ENCODE results near the gene JMJD7.

Gene JMJD7

DNA sequence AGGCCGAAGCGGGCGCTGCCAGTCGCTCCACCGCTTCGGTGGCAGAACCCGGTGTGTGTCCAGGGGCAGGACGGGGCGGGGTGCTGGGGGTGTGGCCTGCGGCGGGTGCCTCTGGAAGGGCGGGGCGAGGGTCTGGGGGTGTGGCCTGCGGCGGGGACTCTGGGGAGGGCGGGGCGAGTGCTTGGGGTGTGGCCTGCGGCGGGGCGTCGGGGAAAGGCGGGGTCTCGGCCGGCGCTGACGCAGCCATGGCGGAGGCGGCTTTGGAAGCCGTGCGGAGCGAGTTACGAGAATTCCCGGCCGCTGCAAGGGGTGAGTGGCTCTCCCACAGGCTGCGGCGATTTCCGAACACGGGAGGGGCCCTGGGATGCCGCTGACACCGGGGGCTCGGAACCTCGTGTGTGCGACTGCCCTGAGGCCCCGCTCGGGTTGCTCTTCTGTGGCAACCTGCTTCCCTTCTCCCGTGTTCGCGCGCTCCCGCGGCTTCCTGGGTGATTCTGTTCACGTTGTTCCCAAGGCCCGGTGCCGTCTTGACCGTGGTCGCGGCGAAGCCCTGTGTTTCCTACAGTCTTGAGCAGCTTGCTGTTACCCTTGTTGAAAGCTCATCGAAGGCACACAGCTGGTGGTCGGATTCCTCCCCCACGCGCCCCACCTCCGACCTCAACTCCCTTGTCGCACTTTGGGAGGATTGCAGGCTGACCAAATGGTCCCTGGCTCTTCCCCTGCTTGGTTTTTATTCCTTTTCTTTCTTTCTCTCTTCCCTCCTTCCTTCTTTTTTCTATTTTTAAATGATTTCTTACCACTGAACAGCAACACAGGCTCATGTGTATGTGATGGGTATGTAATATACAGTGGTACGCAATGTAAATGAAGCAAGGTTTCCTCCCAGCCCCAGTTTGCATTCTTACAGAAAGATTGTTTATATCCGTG, at the start of gene JMJD7:
JMJD7 (plus strand) TSS at position 213 of the 927 bp plus-strand sequence; CDS start at position 246, 33 bp downstream.
- DNase-seq: peak; percentile 90 to 93

DNA sequence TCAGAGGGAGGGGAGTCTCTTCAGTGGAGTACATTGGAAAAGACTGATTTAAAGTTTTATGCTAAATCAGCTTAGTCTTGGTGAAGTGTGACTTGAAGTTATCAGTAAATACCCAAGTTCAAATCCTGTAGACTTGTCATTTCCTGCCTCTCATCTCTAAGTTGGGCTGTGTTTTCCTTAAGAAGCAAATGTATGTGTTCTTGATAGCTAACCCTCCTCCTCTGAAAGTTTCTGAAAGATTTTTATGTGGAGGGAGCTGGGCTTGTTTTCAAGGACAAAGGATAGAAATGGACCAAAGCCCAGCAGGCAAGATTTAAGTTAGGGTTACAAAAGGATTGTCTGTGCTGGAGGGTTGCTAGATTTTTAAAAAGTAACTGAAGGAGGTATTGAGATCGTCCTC, 49.4 kb upstream of the JMJD7 start:
- DNase-seq: no peak

DNA sequence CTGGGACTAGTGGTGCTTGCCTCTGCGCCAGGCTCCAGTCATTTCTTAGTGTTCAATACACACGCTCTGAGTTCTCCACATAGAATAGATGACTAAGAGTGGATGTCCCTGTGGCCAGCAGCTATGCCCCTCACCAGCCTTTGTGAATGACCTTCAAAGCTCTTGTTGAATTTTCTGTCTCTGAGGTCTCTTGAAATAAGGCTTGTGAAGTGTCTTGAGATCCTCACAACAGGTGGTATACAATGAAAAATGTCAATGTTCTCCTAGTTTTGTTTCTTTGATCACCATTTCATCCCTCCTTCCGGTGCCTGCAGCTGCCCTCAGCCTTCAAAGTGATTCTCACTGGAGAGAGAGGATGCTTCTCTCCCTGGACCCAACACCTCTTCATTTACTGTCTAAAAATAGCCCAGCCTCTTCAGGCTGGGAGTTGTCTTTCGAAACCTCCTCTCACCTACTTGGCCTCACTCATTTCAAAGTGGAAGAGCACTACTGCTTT, 48.2 kb upstream of the JMJD7 start:
- no peak for DNase-seq

DNA sequence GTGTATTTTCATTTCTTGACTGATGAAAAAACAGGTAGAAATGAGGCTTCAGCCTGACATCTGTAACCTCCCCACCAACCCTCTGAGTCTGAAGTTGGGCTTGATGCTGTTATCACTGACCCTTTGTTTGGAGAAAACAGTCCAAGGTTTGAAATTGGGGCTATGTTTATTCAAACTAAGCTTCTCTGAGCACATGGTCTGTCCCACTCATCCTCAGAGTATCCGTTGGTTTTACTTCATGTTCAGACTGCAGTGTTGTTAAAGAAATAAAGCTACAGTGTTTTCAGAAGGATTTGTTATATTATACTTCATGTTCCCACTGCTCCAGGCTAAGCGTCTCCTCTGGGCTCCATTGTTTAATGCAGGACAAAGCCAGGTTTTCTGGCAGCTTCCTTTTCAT, 47.6 kb upstream of the JMJD7 start:
- no peak for DNase-seq

DNA sequence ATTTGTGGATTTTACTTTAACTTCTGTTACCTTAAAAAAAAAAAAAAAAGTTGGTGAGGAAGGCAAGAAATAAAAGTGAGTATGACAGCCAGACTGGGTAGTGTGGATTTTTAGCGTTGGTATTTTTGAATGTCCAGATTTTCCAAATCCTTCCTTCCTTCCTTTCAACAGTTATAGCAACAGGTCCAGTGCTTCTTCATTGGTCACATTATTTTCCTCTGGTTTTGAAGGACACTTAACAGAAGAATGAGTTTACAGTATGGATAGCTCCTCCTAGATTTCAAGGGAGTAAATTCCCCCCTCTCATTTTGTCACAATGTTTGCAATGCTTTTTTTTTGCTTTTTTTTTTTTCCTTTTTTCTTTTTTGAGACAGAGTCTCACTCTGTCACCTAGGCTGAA, 47.2 kb upstream of the JMJD7 start:
- DNase-seq: no peak

DNA sequence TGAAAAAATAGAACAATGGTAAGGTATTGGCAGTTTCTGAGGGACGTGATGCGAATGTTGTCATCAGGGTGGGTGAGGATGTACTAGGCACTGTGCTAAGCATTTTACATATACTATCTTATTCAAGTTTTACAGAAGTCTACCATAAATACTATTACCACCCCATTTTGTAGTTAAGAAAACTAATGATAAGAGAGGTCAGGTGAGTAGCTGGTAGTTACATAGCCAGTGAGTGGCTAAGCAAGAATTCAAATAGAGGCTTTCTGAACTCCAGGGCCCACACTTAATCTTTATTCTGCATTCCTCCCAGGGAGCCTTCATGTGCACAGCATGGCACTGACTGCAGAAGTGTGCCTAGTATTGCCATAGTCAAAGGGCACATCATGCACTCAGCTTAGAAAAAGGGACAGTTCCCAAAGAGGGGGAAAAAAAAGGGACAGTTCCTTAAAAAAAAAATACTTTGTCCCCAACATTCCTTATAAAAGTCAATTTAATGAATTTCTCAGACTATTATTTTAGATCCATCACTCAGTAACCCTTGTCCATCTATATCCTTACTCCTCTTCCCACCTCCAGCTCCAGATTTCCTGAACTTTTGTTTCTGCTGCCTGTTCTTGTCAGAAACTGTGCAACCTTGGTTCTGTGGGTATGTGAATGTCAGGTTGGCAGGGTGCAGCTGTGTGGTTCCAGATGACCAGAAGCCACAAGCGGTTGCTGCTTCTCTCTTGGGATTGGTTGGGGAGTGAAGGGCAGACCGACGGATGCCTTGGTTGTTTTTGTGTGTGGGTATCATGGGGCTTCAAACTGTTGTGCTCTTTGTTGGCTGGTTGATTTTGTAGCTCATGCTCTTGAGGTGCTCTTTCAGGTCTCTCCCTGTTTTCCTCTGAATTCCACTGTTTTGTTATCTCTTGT, 45.3 kb upstream of the JMJD7 start:
- DNase-seq: no peak

DNA sequence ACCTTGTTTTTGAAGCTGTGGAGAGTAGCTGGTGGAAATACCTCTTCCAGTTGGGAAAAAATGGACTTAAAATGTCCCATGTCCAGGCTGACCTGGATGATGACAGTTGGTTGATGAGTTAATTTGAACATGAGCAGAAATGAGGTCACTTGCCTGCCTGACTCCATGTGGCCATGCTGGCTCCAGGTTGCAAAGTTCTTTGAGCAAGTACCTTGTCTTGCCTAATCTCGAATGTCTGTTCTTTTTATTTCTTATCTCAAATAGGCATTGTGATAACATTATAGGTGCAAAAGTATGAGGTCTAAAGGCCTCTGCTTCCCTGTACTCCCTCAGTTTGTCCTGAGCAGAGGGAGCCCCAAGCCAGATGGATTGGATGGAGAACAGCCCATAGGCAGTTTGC, 44.6 kb upstream of the JMJD7 start:
- no peak for DNase-seq

DNA sequence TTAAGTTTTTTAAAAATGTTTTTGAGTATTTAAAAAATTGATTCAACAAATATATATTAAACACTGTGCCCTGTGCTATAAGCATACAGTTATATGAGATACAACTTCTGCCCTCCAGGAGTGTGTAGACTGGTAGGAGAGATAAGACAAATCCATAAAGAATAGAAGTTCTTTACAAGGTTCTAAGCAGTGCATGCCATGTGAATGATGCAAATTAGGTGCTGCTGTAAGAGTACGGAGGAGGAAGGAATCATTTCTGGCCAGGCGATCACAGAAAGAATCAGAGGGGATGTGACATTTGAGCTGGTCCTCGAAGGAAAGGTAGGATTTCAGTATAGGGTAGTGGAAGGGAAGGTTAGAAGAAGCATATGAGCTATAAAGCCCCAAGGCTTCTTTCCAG, 39.6 kb upstream of the JMJD7 start:
- no peak for DNase-seq

DNA sequence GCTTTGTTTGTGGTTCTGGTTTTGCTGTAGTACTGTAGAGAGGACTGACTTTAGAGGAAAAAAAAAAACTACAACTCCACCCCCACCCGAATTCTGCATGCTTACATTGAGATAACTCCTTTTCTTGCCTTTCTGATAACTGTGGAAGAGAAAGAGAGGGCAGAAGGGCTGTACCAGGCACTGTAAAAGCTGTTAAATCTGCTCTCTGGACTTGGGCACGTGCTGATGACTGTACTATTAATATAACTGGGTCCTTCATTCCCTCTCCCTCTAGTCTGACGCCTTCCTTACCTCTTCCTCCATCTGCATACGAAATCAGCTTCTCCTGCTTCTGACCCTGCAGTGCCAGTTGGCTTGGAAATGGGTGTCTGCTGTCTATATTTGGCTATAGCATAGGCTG, 38.7 kb upstream of the JMJD7 start:
- DNase-seq: no peak

DNA sequence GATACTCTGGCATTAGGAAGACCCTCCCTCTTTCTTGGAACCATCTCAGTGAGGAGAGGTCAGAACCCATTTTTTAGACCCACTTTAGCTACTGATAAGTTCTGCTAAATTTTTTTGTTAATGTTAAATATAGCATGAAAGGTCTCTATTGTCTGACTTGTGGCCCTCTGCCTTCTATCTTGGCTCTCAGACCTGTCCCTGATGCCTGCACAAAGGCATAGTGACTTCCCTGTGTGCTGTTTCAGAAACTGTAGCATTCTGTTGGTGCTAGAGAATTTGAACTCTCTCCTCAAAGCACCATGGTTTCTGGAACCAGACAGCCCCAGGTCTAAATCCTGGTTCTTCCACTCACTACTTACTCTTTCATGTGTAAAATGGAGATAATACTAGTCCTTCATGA, 38.2 kb upstream of the JMJD7 start:
- DNase-seq: no peak

DNA sequence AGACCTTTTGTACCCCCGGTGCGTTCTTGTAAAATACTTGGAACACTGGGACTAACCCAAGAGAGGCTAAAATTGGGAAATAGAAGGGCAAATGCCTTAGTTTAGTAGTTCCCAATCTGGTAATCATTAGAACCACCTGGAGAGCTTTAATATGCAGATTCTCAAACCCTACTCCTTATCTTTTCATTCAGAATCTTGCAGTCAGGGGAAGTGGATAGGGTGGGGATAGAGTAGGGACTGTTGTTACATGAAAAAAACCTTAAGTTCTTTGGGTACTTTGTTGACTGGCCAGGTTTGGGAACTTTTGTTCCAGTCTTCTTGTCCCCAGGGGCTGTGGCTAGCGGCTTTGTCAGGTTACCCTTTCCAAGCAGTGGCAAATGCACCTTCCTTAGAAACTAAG, 37.7 kb upstream of the JMJD7 start:
- DNase-seq: no peak

DNA sequence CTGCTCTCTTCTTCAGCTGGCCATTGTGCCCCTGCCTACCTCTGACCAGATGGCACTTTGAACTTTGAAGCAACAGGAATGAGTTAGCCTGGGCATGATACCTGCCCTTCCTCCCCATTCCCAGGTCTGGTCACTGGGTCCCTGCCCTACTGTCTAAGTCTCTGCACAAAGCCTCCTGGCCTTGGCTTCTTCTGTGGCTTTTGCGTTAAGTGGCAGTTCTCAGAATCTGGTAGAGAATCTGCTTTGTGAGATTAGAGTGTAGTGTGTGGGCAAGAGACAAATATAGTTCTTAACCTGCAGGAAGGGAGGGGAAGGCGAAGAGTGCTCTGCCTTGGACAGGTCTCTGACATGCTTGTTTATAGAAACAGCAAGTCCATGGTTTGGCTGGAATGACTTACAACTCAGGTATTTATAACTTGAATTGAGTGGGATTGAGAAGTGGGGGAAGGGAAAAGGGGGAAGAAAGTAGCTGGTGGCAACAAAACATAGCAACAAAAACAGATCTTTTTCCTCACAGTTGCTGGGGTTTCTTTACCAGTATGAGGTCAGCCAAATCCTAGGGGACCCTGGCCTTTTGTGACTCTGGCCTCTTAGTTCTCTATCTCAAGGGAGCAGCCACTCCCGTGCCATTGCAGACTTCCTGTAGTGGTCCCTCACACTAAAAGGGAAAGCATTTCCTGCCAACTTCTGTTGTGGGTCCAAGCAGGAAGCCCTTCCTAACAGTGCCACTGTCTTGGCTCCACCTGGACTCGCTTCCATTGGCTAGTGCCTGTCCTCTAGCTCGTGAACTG, 36.9 kb upstream of the JMJD7 start:
- no peak for DNase-seq

DNA sequence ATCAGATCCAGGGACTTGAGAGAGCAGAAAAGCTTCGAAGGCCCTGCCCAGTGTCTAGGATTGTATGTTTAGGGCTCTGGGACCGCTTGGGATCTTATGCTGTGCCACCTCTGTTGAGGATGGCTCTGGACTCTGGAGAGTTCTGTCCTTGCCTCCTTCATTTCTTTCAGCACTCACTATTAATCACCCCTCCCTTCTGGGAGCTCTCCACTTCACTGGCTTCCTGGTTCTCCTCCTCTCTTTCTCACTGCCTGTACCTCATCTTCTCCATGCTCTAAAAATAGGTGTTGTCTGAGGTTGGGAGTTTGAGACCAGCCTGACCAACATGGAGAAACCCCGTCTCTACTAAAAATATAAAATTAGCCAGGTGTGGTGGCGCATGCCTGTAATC, 36.4 kb upstream of the JMJD7 start:
- no peak for DNase-seq

DNA sequence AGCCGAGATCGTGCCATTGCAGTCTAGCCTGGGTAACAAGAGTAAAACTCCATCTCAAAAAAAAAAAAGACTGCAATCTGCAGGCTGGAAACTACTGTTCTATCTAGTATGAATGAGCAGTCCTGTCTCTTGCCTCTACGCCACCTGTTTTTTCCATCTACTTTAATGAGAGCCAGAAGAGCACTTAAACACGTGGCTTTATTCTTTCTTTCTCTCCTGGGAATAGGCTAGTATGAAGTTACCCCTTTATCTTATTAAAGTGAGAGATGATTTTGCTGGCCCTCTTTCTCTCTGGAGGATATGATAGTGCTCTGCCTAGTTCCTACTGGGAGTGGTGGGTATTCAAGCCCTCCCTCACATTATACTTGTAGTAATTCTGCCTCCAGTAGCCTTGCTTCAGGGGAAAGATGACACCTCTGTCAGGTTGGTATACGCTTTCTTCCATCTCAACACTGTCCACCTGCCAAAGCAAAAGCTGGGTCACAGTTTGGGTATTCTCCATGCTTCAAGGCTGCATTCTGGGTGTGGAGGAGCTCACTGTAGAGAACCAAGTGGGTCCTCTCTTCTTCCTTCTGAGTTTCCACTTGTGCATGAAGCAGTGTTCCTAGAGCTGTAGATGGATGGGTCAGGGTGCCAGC, 35.8 kb upstream of the JMJD7 start:
- no peak for DNase-seq

DNA sequence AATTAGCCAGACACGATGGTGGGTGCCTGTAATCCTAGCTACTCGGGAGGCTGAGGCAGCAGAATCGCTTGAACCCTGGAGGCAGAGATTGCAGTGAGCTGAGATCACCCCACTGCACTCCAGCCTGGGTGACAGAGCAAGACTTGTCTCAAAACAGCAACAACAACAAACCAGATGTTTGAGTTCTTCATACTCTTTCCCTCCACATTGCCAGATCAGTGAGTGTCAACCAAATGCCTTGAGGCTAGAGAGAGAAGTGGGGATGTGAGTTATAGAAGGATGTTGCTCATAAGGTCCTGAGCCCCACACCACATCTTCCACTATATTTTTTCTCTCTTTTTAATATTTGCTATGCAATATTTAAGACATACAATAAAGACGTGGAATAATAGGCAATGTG, 33.8 kb upstream of the JMJD7 start:
- no peak for DNase-seq

DNA sequence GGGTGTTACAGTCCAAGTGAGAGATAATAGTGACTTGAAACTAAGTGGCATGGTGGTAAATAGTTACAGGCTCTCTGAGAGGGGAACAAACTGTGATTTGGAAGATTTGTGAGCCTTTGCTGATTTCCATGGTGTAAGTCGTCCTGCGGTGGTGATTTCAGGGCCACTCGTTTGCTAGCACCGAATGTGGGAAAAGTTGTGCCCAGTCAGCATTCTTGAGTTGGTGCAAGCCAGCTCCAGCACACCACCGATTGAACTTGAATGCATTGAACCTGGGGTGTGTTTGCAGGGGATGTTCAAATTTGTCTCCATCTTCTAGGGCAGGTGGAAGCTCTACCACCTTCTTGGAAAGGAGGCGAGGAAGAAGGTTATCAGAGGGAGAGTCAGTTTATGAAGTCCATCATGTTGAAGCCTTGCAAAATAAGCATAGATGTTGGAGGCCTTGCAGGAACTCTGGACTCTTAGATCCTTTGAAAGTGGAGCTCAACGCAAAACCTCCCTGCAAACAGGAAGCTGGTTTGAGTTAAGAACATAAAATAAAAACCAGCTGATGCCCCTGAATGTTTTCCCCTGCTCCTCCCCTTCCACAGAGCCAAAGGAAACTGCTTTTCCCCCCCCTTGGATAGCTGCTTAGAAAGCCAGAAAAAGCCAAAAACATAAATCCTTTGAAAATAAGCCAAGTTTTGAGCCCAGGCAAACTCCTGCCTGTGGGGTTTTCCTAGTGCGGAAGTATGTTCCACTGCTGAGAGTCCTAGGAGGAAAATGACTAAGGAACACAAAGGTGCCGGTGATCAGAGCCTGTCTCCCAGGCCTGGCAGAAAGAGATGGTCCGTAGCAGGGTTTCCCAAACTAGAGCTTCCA, 31.7 kb upstream of the JMJD7 start:
- no peak for DNase-seq

DNA sequence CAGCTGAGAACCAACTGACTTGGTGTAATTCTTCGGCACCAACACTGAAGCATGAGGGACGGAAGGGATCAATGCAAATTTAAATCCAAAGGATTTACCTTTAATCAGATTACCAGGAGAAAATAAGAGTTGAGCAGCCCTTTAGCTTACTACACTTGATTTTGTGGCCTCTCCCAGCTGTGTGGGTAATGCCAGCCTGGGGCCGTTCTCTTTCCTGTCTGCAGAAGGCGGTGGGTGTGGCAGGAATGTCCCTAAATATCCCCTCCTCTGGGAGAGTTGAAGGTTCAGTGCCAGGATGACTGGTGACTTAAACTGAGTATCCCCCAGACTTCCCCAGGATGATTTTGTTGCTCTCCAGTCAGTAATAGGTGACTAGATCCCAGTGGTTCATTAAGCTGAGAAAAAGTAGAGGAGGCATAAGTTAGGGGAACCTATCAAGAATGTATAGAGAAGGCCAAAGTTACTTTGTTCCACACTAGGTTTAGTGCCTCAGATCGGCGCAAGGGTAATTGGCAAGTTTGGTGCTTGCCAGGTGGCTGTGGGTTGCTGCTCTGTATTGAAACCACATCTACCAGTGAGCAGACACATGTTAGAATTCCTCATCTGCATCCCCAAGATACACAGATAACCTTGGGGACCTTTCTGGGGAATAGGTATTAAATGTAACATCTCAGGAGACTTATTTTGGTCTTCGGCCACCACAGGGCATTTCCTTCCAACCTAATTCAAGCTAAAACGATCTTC, 30.5 kb upstream of the JMJD7 start:
- no peak for DNase-seq

DNA sequence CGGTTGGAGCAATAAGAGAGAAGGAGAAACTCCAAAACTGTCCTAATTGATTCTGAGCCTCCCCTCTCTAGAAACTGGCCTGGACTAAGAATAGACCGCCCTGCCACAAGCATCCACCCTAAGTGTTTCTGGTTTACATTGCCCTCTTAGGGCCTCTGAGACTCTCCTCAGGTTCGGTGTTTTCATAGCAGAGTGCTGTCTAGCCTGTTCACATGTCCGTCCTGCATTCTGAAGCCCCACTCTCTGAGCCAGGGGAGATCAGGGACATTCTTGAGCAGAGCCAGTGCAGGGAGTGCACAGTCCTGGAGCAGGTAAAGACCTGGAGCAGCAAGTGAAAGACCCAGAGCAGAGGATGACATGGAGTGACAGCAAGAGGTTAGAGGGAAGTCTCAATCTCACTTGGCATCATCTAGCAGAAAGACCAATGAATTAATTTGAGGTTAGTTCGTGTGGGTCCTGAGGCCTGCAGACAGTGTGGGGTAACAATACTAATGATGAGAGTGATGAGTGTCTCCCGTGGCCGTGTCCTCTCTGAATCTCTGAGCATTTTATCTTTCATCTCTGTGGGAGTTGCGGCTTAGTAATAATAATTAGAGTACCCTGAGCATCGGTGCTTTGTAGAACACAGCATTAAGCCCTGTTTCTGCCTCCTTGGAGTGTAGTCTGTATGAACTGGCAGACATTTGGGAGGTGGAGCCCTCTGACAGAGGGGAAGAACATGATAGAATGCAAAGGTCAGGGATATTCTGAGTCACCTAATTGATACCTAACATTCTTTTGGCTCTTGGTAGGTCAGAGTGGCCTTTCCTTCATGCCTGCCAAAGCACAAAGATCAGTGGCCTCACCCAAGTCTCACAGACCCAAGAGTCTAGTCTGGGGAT, 29.0 kb upstream of the JMJD7 start:
- DNase-seq: no peak

DNA sequence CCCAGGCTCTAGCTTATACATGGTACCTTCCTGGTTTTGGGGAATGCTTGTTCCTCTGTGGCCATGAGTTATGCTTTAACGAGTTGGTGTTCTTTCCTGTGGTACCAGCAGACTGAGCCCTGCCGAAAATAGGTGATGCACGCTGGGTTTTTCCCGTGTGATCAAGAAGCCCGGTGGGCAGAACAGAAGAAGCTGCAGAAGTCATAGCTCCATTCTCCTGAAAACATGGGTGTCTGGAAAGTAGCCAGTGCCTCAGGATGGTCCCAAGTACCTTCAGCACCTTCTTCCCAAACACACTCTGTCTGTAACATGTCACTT, 28.4 kb upstream of the JMJD7 start:
- DNase-seq: no peak

DNA sequence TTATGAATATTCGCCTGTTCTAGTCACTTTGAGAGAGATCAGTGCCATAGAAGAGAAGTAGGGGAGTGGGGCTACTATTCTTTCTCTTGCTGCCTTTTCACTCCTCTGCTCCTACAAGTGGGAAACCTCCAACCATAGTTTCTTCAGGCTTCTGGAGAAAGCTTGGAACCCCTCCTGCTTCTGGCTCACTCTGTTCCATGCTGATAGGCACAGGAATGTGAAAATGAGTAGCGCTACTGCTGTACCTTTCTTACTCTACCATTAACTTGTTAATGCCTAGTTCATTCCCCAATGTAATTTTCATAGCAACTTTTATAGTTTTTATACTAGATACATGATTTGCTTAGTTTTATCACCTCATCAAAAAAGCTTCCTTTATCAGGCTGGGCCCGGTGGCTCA, 26.7 kb upstream of the JMJD7 start:
- no peak for DNase-seq
